Spleen (tissue), 11 donors: ENCODE results near the gene FAM200B. TPM values are rescaled to one million over a fixed set of nuclear protein-coding genes. Genes with fewer than 3 reads are reported as not detected.
A peak's percentile ranks its signal among the peaks of the same experiment; 100 is the strongest.

Experiments
- DNase-seq: peaks from one replicate; pipeline ENCODE4 v3.0.0-alpha.2; 2020
- H3K27ac ChIP-seq, 8 donors: fragments of 200-600 bp; sonication (generic) in 7 of 8; 1 replicate in 4 of 8; 2 replicates in 4 of 8; pipeline versions ENCODE4 v1.5.0 to v1.8.0; 2016 to 2021; ENCODE audit warnings: inconsistent platforms in 4 of 8, mild to moderate bottlenecking in 4 of 8, moderate library complexity in 1 of 8
- H3K27me3 ChIP-seq, 7 donors: fragments of 200-600 bp; sonication (generic) in 6 of 7; replicated peaks in 1 of 7; 1 replicate in 4 of 7; 2 replicates in 3 of 7; pipeline versions ENCODE4 v1.5.0 to v1.8.0; 2016 to 2021; ENCODE audit warnings: inconsistent platforms in 3 of 7, mild to moderate bottlenecking in 1 of 7
- H3K36me3 ChIP-seq, 6 donors: fragments of 200-600 bp; sonication (generic) in 5 of 6; 1 replicate in 4 of 6; 2 replicates in 2 of 6; pipeline versions ENCODE4 v1.5.0 to v1.8.0; 2016 to 2021; ENCODE audit warnings: inconsistent platforms in 2 of 6
- H3K4me1 ChIP-seq, 6 donors: fragments of 200-600 bp; sonication (generic) in 5 of 6; 1 replicate in 3 of 6; 2 replicates in 3 of 6; pipeline versions ENCODE4 v1.5.0 to v1.8.0; 2016 to 2021; ENCODE audit warnings: inconsistent platforms in 3 of 6
- H3K4me3 ChIP-seq, 8 donors: fragments of 200-600 bp; sonication (generic) in 7 of 8; 1 replicate in 4 of 8; 2 replicates in 4 of 8; pipeline versions ENCODE4 v1.5.0 to v1.8.0; 2016 to 2021; ENCODE audit warnings: inconsistent platforms in 4 of 8, mild to moderate bottlenecking in 4 of 8, moderate library complexity in 2 of 8
- H3K9me3 ChIP-seq, 8 donors: fragments of 200-600 bp; sonication (generic) in 7 of 8; 1 replicate in 4 of 8; 2 replicates in 4 of 8; pipeline versions ENCODE4 v1.5.0 to v1.8.0; 2016 to 2021; ENCODE audit warnings: inconsistent platforms in 4 of 8
- POLR2A ChIP-seq, 3 donors: fragments of 450-650 bp; IDR thresholded peaks; one replicate each; pipeline ENCODE4 v1.5.1; 2017; ENCODE audit warnings: antibody characterized with exemption in 3 of 3, mild to moderate bottlenecking in 1 of 3
- POLR2AphosphoS5 ChIP-seq, 3 donors: sonication (generic); formaldehyde crosslinking; IDR thresholded peaks; one replicate each; pipeline ENCODE4 v1.5.1; 2017; ENCODE audit warnings: antibody characterized with exemption in 3 of 3
- WGBS, 5 donors: extraction: QIAGEN DNeasy Blood & Tissue Kit in 3 of 5; methylation state at CpG; one replicate each; pipeline versions ENCODE4 v1.1.5 to v1.1.7; 2013 to 2018; 5-methylcytosine and 5-hydroxymethylcytosine counted together
- intact Hi-C: fragments of 100-400 bp; cut with DNase I; formaldehyde crosslinking; loops from one replicate; pipeline ENCODE4 v1.15.0; 2023; ENCODE audit warnings: low total_unique reads
- polyA plus RNA-seq, 3 donors: library from polyadenylated mRNA; stranded (reverse); fragments of 200-250 nt; gene quantifications; one replicate each; pipeline ENCODE4 v1.2.1, GENCODE V29; 2013
- total RNA-seq, 7 donors: library from RNA; depleted of rRNA in 3 of 7; stranded (reverse); fragments of >200 nt in 3 of 7; fragmentation: NEBNext Ultra II Directional in 4 of 7; extraction: Animal tissue kit (Norgen Biotek cat#: 25700) in 4 of 7; gene quantifications; one replicate each; pipeline versions ENCODE4 v1.1.0 to v1.2.1, GENCODE V29; 2016 to 2021
- TF ChIP-seq, protein P1 (sequence below), 11 experiments: fragments of 200-600 bp in 7 of 11; fragments of 450-650 bp in 4 of 11; sonication (generic) in 4 of 11; IDR thresholded peaks in 8 of 11; conservative IDR thresholded peaks in 3 of 11; 1 replicate in 7 of 11; 2 replicates in 4 of 11; pipeline versions ENCODE4 v1.4.0 to v1.8.0; 2016 to 2021; ENCODE audit warnings: antibody characterized with exemption in 11 of 11, inconsistent platforms in 4 of 11, mild to moderate bottlenecking in 1 of 11
- donor health status: healthy with polysubstance abuse.
- donor health status: DM: no; HTN: no; CAD: no; lungs with moderate emphysema.
- donor health status: DM: no; HTN: no; CAD: no.
- donor health status: Bipolar disorder and iron deficiency.
- donor health status: healthy.
- donor health status: DM: no; HTN: no; CAD: no.
- donor health status: DM: yes; HTN: yes; CAD: no.

Gene FAM200B
- total and polyA plus RNA-seq, 10 donors = 17.4 to 42.0 (median 28.6) TPM

DNA sequence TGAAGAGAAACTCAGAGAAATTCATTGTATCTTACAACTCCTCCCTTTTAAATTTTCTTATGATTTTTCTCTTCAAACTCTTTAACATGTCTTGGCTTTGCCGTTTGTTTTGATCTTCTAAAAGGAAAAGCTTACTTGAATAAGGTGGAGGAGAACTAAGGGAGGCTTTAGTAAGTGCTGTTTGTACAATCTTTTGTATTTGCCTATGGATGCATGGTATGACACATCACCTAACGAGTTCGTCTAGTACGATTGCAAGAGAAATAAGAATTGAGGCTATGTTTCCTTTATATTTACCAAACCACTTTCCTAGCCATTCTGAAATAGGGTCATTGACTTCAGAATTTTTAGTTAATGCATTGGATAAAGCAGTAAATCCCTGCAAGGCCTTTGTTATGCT lies 12.8 kb downstream of the FAM200B start:
- WGBS, 5 donors = 80 to 90% (median 87%) methylated on average over 4 of the region's 4 CpGs
- DNase-seq = no peak
- intact Hi-C loops = no loop called here
- TF ChIP-seq, protein P1, sequence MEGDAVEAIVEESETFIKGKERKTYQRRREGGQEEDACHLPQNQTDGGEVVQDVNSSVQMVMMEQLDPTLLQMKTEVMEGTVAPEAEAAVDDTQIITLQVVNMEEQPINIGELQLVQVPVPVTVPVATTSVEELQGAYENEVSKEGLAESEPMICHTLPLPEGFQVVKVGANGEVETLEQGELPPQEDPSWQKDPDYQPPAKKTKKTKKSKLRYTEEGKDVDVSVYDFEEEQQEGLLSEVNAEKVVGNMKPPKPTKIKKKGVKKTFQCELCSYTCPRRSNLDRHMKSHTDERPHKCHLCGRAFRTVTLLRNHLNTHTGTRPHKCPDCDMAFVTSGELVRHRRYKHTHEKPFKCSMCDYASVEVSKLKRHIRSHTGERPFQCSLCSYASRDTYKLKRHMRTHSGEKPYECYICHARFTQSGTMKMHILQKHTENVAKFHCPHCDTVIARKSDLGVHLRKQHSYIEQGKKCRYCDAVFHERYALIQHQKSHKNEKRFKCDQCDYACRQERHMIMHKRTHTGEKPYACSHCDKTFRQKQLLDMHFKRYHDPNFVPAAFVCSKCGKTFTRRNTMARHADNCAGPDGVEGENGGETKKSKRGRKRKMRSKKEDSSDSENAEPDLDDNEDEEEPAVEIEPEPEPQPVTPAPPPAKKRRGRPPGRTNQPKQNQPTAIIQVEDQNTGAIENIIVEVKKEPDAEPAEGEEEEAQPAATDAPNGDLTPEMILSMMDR (IDR thresholded peaks at IDR 0.05 in 8 of 11, conservative IDR thresholded peaks at IDR 0.05 in 3 of 11) = no peak
- TF ChIP-seq POLR2AphosphoS5 (IDR thresholded peaks at IDR 0.05) = no peak
- Histone ChIP-seq H3K4me1 (peaks cover 0 to 35% (median 8%) of the 10 kb centered on the region in 6 donors), H3K4me3 (no peak overlapping the region), H3K36me3 (peaks cover 0 to 2% (median 0%) of the 10 kb centered on the region in 6 donors), H3K9me3 (no peaks in the 10 kb centered on the region), H3K27me3 (no peaks in the 10 kb centered on the region), H3K27ac (no peak overlapping the region)

DNA sequence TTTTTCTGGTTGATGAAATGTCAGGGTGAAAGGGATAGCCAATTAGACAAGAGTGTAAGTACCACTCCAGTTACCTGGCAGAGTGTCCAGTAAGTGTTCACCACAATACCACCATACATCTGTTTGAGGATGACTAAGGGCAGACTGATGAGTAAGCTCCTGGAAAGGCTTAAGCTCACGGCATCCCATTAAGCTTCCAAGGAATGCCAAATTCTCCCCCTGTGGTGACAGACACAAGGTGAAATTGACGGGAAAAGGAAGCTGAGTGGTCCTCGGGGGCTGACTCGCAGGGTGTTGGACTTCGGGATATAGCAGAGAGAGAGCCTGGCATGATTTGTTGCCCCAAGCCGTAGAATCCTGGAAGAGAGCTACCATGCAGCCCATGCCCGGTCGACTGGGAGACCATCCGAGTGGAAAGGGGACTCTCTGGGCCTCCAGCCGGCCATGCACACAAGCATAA lies 13.6 kb downstream of the FAM200B start:
- Histone ChIP-seq H3K4me1 (peaks cover 0 to 31% (median 7%) of the 10 kb centered on the region in 6 donors), H3K36me3 (no peaks in the 10 kb centered on the region), H3K9me3 (no peaks in the 10 kb centered on the region), H3K4me3 (no peak overlapping the region), H3K27me3 (no peaks in the 10 kb centered on the region), H3K27ac (peak overlapping the region in 1 of 8 donors; percentile 3)
- WGBS, 5 donors = 88 to 97% (median 91%) methylated on average over 8 to 10 of the region's 10 CpGs
- no peak for DNase-seq
- TF ChIP-seq, protein P1 (IDR thresholded peaks at IDR 0.05 in 8 of 11, conservative IDR thresholded peaks at IDR 0.05 in 3 of 11) = no peak
- TF ChIP-seq POLR2AphosphoS5 (IDR thresholded peaks at IDR 0.05) (no peak), POLR2A (IDR thresholded peaks at IDR 0.05) (no peak)
- intact Hi-C loops = no loop called here

DNA sequence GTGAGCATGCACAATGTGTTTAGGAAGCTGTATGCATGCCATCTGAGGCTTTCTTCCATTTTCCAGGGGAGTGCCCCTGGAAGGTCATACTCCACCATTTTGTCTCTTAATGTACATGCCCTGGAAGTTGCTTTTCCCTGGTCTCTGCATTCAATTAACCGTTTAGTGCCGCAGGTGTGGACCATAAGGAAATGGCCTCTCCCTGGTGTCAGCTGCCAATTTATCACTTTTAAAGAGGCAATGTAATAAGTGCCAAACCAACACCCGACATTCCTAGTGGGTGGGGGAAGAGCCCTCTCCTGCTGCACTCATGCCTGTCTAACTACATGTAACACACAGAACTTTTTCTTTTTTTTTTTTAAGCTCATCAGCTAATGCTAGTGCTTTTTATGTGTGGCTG lies 14.1 kb downstream of the FAM200B start:
- WGBS, 5 donors = 67 to 87% (median 79%) methylated on average over 3 of the region's 3 CpGs
- intact Hi-C loops = no loop called here
- Histone ChIP-seq H3K4me3 (no peak overlapping the region), H3K27ac (peak overlapping the region in 1 of 8 donors; percentile 3), H3K36me3 (no peaks in the 10 kb centered on the region), H3K9me3 (no peaks in the 10 kb centered on the region), H3K4me1 (peaks cover 0 to 30% (median 4%) of the 10 kb centered on the region in 6 donors), H3K27me3 (no peaks in the 10 kb centered on the region)
- no peak for DNase-seq
- TF ChIP-seq POLR2A (IDR thresholded peaks at IDR 0.05) = no peak
- TF ChIP-seq, protein P1 (IDR thresholded peaks at IDR 0.05 in 8 of 11, conservative IDR thresholded peaks at IDR 0.05 in 3 of 11) = no peak
- TF ChIP-seq POLR2AphosphoS5 (IDR thresholded peaks at IDR 0.05) = no peak

DNA sequence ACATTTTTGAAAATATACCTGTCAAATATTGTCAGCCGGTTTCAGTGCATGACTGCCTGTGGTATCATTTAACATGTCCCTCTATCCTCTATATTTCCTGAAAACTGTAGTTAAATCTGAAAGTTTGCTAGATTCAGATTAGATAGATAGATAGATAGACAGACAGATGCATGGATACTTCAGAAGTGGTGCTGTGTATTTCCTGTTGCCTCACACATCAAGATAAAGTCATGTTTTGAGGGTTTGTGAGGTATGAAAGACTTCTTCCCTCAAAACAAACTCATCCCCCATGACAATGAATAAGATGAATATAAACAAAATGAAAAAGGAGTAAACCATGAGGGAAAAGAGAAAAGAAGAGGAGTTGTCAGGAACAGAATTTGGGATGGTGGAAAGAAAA lies 15.2 kb downstream of the FAM200B start:
- intact Hi-C loops = no loop called here
- Histone ChIP-seq H3K27ac (no peak overlapping the region), H3K4me3 (no peak overlapping the region), H3K9me3 (no peaks in the 10 kb centered on the region), H3K4me1 (peaks cover 0 to 29% (median 2%) of the 10 kb centered on the region in 6 donors), H3K27me3 (no peaks in the 10 kb centered on the region), H3K36me3 (no peaks in the 10 kb centered on the region)
- no peak for TF ChIP-seq POLR2AphosphoS5 (IDR thresholded peaks at IDR 0.05)
- TF ChIP-seq, protein P1 (IDR thresholded peaks at IDR 0.05 in 8 of 11, conservative IDR thresholded peaks at IDR 0.05 in 3 of 11) = no peak
- no peak for TF ChIP-seq POLR2A (IDR thresholded peaks at IDR 0.05)
- DNase-seq = no peak
- 94 to 98% (median 97%) methylated on average over 1 of the region's 1 CpG for WGBS, 5 donors
